ENCODE data around the gene PPFIBP2. TPM values are rescaled to one million over a fixed set of nuclear protein-coding genes. Genes with fewer than 3 reads are reported as not detected.

The PPFIBP2 gene
- total RNA-seq, 1 donor from 2014 or later: 10.1 TPM

DNA sequence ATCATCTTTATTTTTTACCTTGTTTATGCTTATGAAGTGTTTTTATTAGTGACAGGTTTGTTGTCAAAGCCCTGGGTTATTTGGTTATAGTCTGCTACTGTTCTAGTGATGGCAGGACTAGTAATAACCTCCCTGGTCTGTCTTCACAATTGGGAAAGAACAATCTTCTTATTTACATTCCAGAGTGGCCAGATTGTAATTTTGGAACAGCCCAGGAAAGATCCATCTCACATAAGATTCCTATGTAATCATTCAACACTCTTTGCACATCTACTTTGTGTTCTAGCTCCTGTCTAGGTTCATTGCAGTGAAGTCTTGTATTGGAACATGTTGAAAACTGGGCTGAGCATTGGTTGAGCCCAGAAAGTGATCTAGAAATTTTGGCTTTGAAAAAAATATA lies 95.7 kb downstream of the PPFIBP2 start:
- DNase-seq (ENCODE audit: low read depth, low spot score): no peak
- no peaks in the 10 kb centered on the region for H3K9me3 Mint-ChIP-seq
- no peak overlapping the region for H3K27ac Mint-ChIP-seq (ENCODE audit: unreplicated experiment)
- peaks cover 8% of the 10 kb centered on the region for H3K4me1 Mint-ChIP-seq
- H3K36me3 Mint-ChIP-seq (ENCODE audit: low read depth): no peaks in the 10 kb centered on the region
- no peak overlapping the region for H3K4me3 Mint-ChIP-seq
- TF ChIP-seq, protein P1, sequence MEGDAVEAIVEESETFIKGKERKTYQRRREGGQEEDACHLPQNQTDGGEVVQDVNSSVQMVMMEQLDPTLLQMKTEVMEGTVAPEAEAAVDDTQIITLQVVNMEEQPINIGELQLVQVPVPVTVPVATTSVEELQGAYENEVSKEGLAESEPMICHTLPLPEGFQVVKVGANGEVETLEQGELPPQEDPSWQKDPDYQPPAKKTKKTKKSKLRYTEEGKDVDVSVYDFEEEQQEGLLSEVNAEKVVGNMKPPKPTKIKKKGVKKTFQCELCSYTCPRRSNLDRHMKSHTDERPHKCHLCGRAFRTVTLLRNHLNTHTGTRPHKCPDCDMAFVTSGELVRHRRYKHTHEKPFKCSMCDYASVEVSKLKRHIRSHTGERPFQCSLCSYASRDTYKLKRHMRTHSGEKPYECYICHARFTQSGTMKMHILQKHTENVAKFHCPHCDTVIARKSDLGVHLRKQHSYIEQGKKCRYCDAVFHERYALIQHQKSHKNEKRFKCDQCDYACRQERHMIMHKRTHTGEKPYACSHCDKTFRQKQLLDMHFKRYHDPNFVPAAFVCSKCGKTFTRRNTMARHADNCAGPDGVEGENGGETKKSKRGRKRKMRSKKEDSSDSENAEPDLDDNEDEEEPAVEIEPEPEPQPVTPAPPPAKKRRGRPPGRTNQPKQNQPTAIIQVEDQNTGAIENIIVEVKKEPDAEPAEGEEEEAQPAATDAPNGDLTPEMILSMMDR (conservative IDR thresholded peaks at IDR 0.05): no peak
- no peaks in the 10 kb centered on the region for H3K27me3 Mint-ChIP-seq (ENCODE audit: low read depth)

- H3K9me3 Mint-ChIP-seq: no peaks in the 10 kb centered on the region
- TF ChIP-seq, protein P1 (conservative IDR thresholded peaks at IDR 0.05): no peak
- H3K4me1 Mint-ChIP-seq: peaks cover 8% of the 10 kb centered on the region
- no peaks in the 10 kb centered on the region for H3K27me3 Mint-ChIP-seq (ENCODE audit: low read depth)
- peak overlapping the region; percentile 54 for H3K27ac Mint-ChIP-seq (ENCODE audit: unreplicated experiment)
- H3K4me3 Mint-ChIP-seq: no peak overlapping the region
- no peak for DNase-seq (ENCODE audit: low read depth, low spot score)
- no peaks in the 10 kb centered on the region for H3K36me3 Mint-ChIP-seq (ENCODE audit: low read depth)
These were observed 96.6 kb downstream of the PPFIBP2 start for GRCh38 chr11:7610393-7610792.

DNA sequence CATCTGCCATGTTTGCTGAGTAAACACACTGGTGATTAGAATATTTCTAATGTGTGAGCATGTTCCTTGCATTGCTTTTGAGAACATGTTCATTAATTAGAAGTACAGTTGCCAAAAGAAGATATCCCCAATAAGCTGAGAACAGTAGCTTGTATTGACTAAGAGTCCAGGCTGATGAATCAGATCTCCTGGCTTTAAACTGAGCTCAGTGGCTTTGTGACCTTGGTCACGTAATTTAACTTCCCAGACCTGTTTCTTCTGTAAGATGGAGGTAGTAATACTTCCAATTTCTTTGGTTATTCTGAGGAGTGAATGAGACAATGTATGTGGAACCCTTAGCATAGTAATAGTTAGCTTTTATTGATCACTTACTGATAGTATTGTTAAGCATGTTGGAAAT lies 97.6 kb downstream of the PPFIBP2 start:
- no peak overlapping the region for H3K27ac Mint-ChIP-seq (ENCODE audit: unreplicated experiment)
- no peaks in the 10 kb centered on the region for H3K36me3 Mint-ChIP-seq (ENCODE audit: low read depth)
- TF ChIP-seq, protein P1 (conservative IDR thresholded peaks at IDR 0.05): no peak

DNA sequence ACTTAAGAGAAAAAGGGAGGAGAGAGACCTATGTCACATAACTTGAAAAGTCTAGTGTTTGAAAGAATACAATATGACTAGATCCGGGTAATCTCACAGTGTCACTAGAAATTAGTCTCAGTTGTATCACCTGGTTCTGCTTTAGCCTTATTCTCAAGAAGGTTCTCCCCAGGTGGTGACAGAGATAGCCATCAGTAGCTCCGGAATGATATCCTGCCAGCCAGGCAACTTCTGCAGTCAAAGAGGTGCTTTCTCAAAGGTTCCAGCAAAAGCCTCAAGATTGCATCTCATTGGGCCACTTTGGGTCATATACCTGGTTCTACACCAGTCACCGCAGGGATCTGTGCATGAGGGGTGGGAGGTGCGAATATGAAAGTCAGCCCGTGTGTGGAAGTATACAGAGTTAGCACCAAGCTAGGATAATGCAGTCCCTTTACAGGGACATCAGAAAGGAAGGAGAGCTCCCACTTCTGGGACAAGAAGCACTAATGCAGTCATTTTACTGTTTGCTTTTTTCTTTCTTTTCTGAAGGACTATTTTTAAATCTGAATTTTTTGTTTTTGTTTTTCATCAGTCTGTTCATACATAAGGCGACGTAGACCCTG lies 98.4 kb downstream of the PPFIBP2 start:
- DNase-seq (ENCODE audit: low read depth, low spot score): no peak
- Mint-ChIP-seq H3K4me3 (no peak overlapping the region), H3K36me3 (ENCODE audit: low read depth) (no peaks in the 10 kb centered on the region), H3K4me1 (peaks cover 8% of the 10 kb centered on the region), H3K9me3 (no peaks in the 10 kb centered on the region), H3K27me3 (ENCODE audit: low read depth) (no peaks in the 10 kb centered on the region), H3K27ac (ENCODE audit: unreplicated experiment) (no peak overlapping the region)
- TF ChIP-seq, protein P1 (conservative IDR thresholded peaks at IDR 0.05): no peak

More for the DNA sequence above, 97.6 kb downstream of the PPFIBP2 start:
- Mint-ChIP-seq H3K9me3 (no peaks in the 10 kb centered on the region), H3K27me3 (ENCODE audit: low read depth) (no peaks in the 10 kb centered on the region), H3K4me3 (no peak overlapping the region), H3K4me1 (peaks cover 8% of the 10 kb centered on the region)
- no peak for DNase-seq (ENCODE audit: low read depth, low spot score)

- no peak overlapping the region for H3K4me3 Mint-ChIP-seq
These were observed 99.0 kb downstream of the PPFIBP2 start for GRCh38 chr11:7612661-7613393.

More at GRCh38 chr11:7612661-7613393, 99.0 kb downstream of the PPFIBP2 start:
- Mint-ChIP-seq H3K36me3 (ENCODE audit: low read depth) (no peaks in the 10 kb centered on the region), H3K27me3 (ENCODE audit: low read depth) (no peaks in the 10 kb centered on the region), H3K9me3 (no peaks in the 10 kb centered on the region), H3K27ac (ENCODE audit: unreplicated experiment) (no peak overlapping the region), H3K4me1 (peaks cover 8% of the 10 kb centered on the region)
- TF ChIP-seq, protein P1 (conservative IDR thresholded peaks at IDR 0.05): no peak
- no peak for DNase-seq (ENCODE audit: low read depth, low spot score)
